Measurements from ENCODE around the gene SYNE2.
A peak's percentile ranks its signal among the peaks of the same experiment; 100 is the strongest.
"Not testable (repeated sequence)": the region's sequence is repeated elsewhere in the genome, so short reads cannot be mapped to it uniquely, and the experiment has no call there.

SYNE2 gene

GRCh38 chr14:64107438-64107837 lies 254.6 kb downstream of the SYNE2 start:
- in situ Hi-C loops (cut with HindIII; ENCODE audit: low pct_unique_long_range_greater_than_20kb, low sequenced_read_pairs), result no loop called here
- DNase-seq (ENCODE audit: low read depth in 1 of 2, low spot score in 1 of 2), result no peak
- TF ChIP-seq JUND (IDR thresholded peaks at IDR 0.05; ENCODE audit: low read depth), result no peak

DNA sequence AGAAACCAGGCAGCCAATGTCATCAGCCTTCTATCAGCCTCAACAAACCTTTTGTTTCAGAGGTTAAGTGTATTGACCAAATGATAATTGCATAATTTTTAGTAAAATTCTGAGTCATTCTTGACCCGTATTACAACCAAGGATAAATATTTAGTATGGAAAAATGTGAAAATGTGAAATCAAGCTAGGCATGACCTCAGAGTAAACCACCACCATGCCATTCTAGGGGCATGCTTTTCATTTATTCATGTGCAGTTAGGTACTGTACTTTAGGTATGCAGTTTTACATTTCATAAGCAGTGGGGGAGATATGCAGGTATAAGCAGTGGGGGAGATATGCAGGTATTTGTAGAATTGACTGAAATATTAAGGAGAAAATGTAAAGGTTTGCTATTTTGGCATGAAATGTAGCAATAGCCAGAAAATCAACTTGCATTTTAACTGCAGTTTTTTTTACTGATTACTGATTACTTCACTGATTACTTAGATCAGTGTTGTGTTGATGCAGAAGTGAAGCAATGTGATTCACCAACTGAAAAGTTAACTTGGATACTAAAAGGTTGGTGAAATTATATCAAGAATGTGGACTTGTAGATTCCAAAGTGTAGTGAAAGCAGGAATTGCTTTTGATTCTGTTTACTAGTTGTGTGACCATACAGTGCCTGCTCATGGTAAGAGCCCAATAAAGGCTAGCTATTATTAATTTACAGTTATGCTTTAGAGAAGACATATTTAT lies 257.2 kb downstream of the SYNE2 start:
- DNase-seq (ENCODE audit: low read depth in 1 of 2, low spot score in 1 of 2), result no peak
- no peak for TF ChIP-seq JUND (IDR thresholded peaks at IDR 0.05; ENCODE audit: low read depth)
- in situ Hi-C loops (cut with HindIII; ENCODE audit: low pct_unique_long_range_greater_than_20kb, low sequenced_read_pairs), result no loop called here

DNA sequence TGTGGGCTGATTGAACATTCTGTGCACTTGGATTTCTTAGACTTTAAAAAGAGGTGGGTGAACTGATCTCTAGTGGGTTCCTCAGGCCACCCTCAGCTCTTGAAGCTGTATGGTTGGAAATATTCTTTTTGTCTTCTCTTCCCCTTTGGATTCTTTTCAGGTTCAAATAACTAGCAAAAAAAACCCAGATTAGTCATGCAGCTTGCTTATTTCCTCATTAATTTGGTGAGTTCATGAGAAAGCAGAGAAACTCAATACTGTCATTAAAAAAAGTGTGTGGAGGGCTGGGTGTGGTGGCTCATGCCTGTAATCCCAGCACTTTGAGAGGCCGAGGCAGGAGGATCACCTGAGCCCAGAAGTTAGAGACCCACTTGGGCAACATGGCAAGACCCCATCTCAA lies 258.0 kb downstream of the SYNE2 start:
- no peak for TF ChIP-seq JUND (IDR thresholded peaks at IDR 0.05; ENCODE audit: low read depth)

DNA sequence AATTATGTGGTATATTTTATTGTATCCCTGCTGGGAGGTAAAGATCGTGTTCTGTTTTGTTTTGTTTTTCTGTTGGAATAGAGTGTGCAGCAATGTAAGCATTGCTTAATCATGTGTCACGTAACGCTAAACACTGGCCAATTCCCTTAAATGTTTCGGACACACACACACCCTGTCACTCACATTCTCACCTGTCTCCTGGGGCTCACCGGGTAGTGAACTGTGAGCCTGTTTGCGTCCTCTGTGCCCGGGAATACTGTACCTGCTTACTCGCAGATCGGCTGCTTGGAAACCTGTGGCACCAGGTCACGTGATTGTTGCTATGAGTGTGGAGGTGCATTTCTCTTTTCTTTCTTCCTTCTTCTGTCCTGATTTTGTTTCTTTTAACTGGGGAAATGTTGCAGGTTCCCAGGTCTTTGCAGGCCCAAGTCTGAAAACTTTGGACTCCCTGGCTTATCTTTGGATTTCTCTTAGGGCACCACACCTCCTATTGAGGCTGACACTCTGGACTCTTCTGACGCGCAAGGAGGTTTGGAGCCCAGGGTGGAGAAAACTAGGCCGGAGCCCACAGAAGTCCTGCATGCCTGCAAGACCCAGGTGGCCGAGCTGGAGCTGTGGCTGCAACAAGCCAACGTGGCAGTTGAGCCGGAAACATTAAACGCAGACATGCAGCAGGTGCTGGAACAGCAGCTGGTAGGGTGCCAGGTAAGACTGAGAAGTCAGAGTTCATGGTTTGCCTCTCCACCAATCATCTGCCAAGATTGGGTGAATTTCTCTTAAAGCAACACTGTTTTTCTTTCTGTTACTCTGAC lies 260.3 kb downstream of the SYNE2 start:
- in situ Hi-C loops (cut with HindIII; ENCODE audit: low pct_unique_long_range_greater_than_20kb, low sequenced_read_pairs), result no loop called here
- DNase-seq (ENCODE audit: low read depth in 1 of 2, low spot score in 1 of 2), result peak in 1 of 2 experiments; percentile 16
- no peak for TF ChIP-seq JUND (IDR thresholded peaks at IDR 0.05; ENCODE audit: low read depth)

More for the DNA sequence above, 258.0 kb downstream of the SYNE2 start:
- in situ Hi-C loops (cut with HindIII; ENCODE audit: low pct_unique_long_range_greater_than_20kb, low sequenced_read_pairs), result no loop called here
- DNase-seq (ENCODE audit: low read depth in 1 of 2, low spot score in 1 of 2), result no peak

- in situ Hi-C loops (cut with HindIII; ENCODE audit: low pct_unique_long_range_greater_than_20kb, low sequenced_read_pairs), result no loop called here
- DNase-seq (ENCODE audit: low read depth in 1 of 2, low spot score in 1 of 2), result no peak
- no peak for TF ChIP-seq JUND (IDR thresholded peaks at IDR 0.05; ENCODE audit: low read depth)
Observed at GRCh38 chr14:64114166-64114565, 261.4 kb downstream of the SYNE2 start.

DNA sequence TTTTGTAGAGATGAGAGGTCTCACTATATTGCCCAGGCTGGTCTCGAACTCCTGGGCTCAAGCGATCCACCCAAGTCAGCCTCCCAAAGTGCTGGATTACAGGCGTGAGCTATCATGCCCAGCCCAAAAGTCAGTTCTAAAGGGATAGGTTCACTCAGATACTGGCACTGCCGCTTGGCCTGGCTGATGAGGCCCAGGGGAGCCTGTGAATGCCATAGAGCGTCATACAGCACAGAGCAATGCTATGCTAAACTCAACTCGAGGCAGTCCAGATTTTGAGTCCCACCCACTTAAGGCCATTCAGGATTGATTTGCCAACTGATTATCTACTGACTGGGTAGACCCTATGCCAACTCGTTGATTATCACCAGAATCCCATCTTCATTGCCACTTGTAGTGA lies 262.0 kb downstream of the SYNE2 start:
- no peak for TF ChIP-seq JUND (IDR thresholded peaks at IDR 0.05; ENCODE audit: low read depth)
- DNase-seq (ENCODE audit: low read depth in 1 of 2, low spot score in 1 of 2), result no peak
- in situ Hi-C loops (cut with HindIII; ENCODE audit: low pct_unique_long_range_greater_than_20kb, low sequenced_read_pairs), result no loop called here

GRCh38 chr14:64115401-64115800 lies 262.6 kb downstream of the SYNE2 start:
- TF ChIP-seq JUND (IDR thresholded peaks at IDR 0.05; ENCODE audit: low read depth), result no peak
- no peak for DNase-seq (ENCODE audit: low read depth in 1 of 2, low spot score in 1 of 2)
- in situ Hi-C loops (cut with HindIII; ENCODE audit: low pct_unique_long_range_greater_than_20kb, low sequenced_read_pairs), result no loop called here

GRCh38 chr14:64117671-64118402 lies 265.0 kb downstream of the SYNE2 start:
- DNase-seq (ENCODE audit: low read depth in 1 of 2, low spot score in 1 of 2), result peak; percentile 32 to 61
- in situ Hi-C loops (cut with HindIII; ENCODE audit: low pct_unique_long_range_greater_than_20kb, low sequenced_read_pairs), result no loop called here
- TF ChIP-seq JUND (IDR thresholded peaks at IDR 0.05; ENCODE audit: low read depth), result no peak

DNA sequence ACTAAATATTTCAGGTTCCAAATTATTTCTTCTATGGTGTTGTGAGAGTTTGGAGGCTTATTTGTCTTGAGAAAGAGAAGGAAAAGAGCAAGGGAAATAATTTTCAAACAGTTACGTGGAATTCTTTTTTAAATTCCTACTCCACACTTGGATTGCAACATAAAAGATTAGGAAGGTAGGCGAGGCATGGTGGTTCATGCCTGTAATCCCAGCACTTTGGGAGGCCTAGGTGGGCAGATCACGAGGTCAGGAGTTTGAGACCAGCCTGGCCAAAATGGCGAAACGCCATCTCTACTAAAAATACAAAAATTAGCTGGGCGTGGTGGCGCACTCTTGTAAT lies 265.6 kb downstream of the SYNE2 start:
- DNase-seq (ENCODE audit: low read depth in 1 of 2, low spot score in 1 of 2); in situ Hi-C loops (cut with HindIII; ENCODE audit: low pct_unique_long_range_greater_than_20kb, low sequenced_read_pairs): not testable (repeated sequence)

- no peak for TF ChIP-seq JUND (IDR thresholded peaks at IDR 0.05; ENCODE audit: low read depth)
- DNase-seq (ENCODE audit: low read depth in 1 of 2, low spot score in 1 of 2), result peak; percentile 30 to 77
- in situ Hi-C loops (cut with HindIII; ENCODE audit: low pct_unique_long_range_greater_than_20kb, low sequenced_read_pairs), result no loop called here
Observed at GRCh38 chr14:64118892-64119291, 266.1 kb downstream of the SYNE2 start.

DNA sequence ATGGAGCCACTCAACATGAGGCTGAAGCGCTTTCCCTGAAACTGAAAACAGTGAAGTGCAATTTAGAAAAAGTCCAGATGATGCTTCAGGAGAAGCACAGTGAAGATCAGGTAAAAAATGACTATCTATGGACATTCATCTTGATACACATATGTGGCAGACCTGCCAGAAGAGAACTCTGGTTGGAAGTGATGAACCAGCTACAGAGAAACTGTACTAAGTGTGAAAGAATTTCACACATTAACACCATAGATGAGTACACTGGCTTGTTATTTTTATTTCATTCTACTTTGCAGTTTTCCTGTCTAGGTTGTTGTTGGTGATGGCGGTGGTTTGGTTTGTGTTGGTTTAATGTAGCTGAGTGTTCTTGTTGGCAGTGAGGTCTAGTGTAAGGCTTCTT lies 266.7 kb downstream of the SYNE2 start:
- in situ Hi-C loops (cut with HindIII; ENCODE audit: low pct_unique_long_range_greater_than_20kb, low sequenced_read_pairs), result no loop called here
- DNase-seq (ENCODE audit: low read depth in 1 of 2, low spot score in 1 of 2), result no peak

GRCh38 chr14:64119980-64120379 lies 267.2 kb downstream of the SYNE2 start:
- no peak for TF ChIP-seq JUND (IDR thresholded peaks at IDR 0.05; ENCODE audit: low read depth)
- no peak for DNase-seq (ENCODE audit: low read depth in 1 of 2, low spot score in 1 of 2)
- in situ Hi-C loops (cut with HindIII; ENCODE audit: low pct_unique_long_range_greater_than_20kb, low sequenced_read_pairs), result no loop called here

More for the DNA sequence above, 266.7 kb downstream of the SYNE2 start:
- no peak for TF ChIP-seq JUND (IDR thresholded peaks at IDR 0.05; ENCODE audit: low read depth)
